Epithelial cell of proximal tubule (primary cell): Measurements from ENCODE around the gene LCN1. TPM values are rescaled to one million over a fixed set of nuclear protein-coding genes. Genes with fewer than 3 reads are reported as not detected.

Source experiments
- DNase-seq: peaks from one replicate; pipeline ENCODE4 v3.0.0-alpha.2; 2011; ENCODE audit warnings: low read depth
- H3K4me3 ChIP-seq: 2 replicates; pipeline ENCODE4 v1.5.1; 2011; ENCODE audit warnings: low read depth, mild to moderate bottlenecking, low read length
- total RNA-seq: library from RNA; depleted of rRNA; stranded (reverse); fragments of >200 nt; gene quantifications from 2 replicates; pipeline ENCODE4 v1.2.3, GENCODE V29; 2015
- TF ChIP-seq, protein P1 (sequence below): conservative IDR thresholded peaks from 2 replicates; pipeline ENCODE4 v1.5.1; 2012; ENCODE audit warnings: low read depth, mild to moderate bottlenecking, low read length

The LCN1 gene
- total RNA-seq, 1 donor from 2014 or later = not detected

DNA sequence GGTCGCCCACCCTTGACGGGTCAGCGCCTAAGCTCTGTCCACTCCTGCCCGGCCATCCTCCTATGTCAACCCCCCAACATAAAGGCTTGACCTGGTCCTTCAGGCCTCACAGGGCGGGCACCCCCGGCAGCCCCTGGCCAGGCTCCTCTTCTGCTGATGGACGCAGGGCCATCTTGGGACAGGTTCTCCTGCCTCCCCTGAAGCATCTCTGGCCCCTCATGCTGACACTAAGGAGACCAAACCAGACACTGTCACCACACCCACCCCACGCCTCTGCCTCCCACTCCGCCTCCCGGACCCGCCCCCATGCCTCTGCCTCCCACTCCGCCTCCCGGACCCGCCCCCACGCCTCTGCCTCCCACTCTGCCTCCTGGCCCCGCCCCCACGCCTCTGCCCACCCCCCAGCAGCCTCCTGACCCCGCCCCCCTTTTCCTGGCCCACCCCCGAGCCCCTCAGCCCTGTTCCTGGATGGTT is 31.5 kb downstream of the LCN1 start:
- no peak overlapping the region for H3K4me3 ChIP-seq
- TF ChIP-seq, protein P1, sequence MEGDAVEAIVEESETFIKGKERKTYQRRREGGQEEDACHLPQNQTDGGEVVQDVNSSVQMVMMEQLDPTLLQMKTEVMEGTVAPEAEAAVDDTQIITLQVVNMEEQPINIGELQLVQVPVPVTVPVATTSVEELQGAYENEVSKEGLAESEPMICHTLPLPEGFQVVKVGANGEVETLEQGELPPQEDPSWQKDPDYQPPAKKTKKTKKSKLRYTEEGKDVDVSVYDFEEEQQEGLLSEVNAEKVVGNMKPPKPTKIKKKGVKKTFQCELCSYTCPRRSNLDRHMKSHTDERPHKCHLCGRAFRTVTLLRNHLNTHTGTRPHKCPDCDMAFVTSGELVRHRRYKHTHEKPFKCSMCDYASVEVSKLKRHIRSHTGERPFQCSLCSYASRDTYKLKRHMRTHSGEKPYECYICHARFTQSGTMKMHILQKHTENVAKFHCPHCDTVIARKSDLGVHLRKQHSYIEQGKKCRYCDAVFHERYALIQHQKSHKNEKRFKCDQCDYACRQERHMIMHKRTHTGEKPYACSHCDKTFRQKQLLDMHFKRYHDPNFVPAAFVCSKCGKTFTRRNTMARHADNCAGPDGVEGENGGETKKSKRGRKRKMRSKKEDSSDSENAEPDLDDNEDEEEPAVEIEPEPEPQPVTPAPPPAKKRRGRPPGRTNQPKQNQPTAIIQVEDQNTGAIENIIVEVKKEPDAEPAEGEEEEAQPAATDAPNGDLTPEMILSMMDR = no peak
- no peak for DNase-seq

DNA sequence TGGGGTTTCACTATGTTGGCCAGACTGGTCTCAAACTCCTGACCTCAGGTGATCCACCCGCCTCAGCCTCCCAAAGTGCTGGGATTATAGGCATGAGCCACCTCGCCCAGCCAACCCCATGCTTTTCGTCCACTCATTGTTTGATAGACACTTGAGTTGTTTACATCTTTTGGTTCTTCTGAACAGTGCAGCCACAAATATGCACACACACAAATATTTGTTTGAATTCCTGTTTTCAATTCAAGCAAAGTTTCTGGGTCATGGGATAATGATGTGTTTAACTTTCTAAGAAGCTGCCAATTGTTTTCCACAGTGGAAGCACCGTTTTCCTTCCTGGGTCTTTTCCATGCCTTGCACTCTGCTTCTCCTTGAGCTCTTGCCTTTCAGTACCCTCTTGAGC is 33.5 kb downstream of the LCN1 start:
- no peak for DNase-seq
- H3K4me3 ChIP-seq = no peak overlapping the region
- TF ChIP-seq, protein P1 = no peak

DNA sequence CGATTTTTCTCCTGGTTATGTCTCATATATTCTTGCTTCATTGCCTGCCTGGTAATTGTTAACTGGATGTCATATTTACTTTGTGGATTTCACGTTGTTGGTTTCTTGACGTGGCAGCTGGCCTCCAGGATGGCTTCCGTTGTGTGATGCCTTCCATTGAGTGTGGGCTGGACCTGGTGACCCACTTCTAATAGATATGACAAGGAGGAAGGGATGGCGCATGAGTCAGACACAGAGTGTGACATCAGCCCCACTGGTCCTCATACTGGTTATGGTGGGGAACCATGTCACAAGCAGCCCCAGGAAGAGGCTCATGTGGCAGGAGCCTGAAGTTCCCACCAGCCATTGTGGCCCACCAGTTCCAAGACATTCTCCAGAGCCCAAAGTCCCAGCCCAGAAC is 34.0 kb downstream of the LCN1 start:
- no peak overlapping the region for H3K4me3 ChIP-seq
- TF ChIP-seq, protein P1 = no peak
- DNase-seq = no peak

DNA sequence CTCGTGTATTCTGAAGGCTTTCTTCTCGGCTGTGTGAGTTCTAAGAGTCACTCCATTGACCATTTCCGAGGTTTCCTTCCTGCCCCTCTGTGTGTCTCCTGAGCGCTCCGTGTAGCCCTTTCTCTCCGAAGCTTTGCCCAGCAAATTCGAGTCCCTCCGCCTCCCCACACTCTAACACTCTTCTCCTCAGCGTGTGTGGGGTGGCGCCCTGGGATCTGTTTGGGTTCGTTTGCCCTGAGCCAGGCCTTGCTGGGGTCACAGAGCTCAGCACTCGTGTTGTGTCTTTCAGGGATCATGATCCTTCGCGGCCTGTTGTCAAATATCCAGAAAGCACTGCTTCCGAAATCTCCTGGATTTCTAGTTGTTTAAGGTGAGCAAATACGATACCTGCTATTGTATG is 34.7 kb downstream of the LCN1 start:
- DNase-seq = no peak
- TF ChIP-seq, protein P1 = no peak
- no peak overlapping the region for H3K4me3 ChIP-seq

DNA sequence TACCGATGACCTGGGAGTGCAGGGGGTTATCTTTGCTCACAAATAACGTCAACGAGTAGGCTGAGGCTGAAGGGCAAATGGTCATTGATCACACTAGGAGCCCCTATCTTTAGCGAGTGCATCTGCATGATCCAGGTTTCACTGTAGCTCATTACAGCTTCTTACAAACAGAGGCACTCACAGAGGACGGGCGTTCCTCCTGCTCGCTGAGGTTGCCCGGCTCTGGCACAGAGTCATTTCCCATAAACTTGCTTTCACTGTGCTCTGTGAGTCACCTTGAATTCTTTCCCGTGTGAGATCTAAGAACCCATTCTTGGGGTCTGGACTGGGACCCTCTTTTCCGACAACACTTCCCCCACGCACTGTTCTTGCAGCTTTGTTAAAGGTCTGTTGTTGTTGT is 38.4 kb downstream of the LCN1 start:
- H3K4me3 ChIP-seq = no peak overlapping the region
- no peak for DNase-seq
- TF ChIP-seq, protein P1 = no peak

DNA sequence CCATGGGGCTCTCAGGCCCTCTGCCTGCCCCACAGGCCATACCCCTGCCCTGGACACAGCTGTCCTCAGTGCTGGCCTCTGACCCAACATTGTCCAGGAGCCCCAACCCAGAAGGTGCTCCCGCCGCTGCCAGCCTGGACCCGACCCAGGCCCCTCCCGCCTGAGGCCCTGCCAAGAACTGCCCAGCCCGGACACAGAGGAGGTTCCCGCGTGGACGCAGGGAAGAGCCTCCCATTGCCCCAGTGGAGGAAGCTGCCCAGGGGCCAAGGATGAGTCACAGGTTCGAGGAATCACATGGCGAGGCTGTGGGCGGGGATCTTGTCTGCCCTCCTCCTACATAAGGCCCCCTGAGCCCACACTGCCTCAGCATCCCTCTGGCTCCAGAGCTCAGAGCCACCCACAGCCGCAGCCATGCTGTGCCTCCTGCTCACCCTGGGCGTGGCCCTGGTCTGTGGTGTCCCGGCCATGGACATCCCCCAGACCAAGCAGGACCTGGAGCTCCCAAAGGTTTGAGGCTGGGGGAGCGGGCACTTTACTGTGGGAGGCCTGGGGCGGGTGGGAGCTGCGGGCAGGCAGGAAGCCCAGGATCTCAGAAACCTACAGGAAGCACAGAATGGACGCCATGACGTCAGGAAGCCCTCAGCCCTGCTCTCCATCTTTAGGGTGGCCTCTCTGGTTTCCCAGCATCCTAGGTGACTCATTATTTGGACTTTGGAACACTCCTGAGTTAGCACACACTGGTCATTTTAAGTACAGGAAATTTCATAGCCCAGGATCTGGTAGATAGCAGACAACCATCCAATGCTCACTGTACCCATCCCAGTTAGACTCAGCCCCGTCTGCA is 40.4 kb downstream of the LCN1 start, which contains the start of gene PAEP:
Gene PAEP (plus strand): TSS at position 366 of the 844 bp plus-strand sequence.
- no peak for DNase-seq
- no peak within 1 kb of the TSS for H3K4me3 ChIP-seq
- TF ChIP-seq, protein P1 = no peak
